Panc1 (cell line): ENCODE results near the gene CD79A.

Source experiments
- SIN3A ChIP-seq: IDR thresholded peaks from 2 replicates; pipeline ENCODE4 v1.6.1; 2012; ENCODE audit warnings: low read depth, mild to moderate bottlenecking, low read length, moderate library complexity, borderline replicate concordance; ENCODE audit not compliant: insufficient read depth
- TCF7L2 ChIP-seq: IDR thresholded peaks from 2 replicates; pipeline ENCODE4 v1.6.1; 2011; ENCODE audit warnings: mild to moderate bottlenecking, low read depth, low read length, inconsistent platforms
- TF ChIP-seq, protein P1 (sequence below): fragments of 450-650 bp; IDR thresholded peaks from 2 replicates; pipeline ENCODE4 v1.5.1; 2017; ENCODE audit warnings: mild to moderate bottlenecking

DNA sequence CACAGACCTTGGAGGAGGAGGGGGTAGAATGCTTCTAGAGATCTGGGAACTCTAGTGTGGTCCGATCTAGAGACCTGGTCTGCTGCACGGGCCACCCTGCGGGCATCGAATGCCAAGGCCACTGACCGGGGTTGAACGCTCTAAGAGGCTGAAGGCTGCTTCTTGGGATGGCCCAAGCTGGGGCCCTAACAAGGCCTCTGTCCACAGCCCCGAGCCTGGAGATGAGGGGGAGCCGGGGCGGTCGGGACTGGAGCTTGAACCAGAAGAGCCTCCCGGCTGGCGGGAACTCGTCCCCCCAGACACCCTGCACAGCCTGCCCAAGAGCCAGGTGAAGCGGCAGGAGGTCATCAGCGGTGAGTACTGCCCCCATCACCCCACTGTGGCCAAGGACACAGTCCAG lies 21.2 kb downstream of the CD79A start:
- TF ChIP-seq, protein P1, sequence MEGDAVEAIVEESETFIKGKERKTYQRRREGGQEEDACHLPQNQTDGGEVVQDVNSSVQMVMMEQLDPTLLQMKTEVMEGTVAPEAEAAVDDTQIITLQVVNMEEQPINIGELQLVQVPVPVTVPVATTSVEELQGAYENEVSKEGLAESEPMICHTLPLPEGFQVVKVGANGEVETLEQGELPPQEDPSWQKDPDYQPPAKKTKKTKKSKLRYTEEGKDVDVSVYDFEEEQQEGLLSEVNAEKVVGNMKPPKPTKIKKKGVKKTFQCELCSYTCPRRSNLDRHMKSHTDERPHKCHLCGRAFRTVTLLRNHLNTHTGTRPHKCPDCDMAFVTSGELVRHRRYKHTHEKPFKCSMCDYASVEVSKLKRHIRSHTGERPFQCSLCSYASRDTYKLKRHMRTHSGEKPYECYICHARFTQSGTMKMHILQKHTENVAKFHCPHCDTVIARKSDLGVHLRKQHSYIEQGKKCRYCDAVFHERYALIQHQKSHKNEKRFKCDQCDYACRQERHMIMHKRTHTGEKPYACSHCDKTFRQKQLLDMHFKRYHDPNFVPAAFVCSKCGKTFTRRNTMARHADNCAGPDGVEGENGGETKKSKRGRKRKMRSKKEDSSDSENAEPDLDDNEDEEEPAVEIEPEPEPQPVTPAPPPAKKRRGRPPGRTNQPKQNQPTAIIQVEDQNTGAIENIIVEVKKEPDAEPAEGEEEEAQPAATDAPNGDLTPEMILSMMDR = no peak
- TF ChIP-seq SIN3A = no peak
- TF ChIP-seq TCF7L2 = no peak
